HPDE6-E6E7 (cell line): Measurements from ENCODE around the gene COL4A1.
A peak's percentile ranks its signal among the peaks of the same experiment; 100 is the strongest.

Source experiments
- DNase-seq: peaks from one replicate; pipeline ENCODE4 v3.0.0; 2011; ENCODE audit warnings: missing footprints; ENCODE audit errors: extremely low spot score

Gene COL4A1

DNA sequence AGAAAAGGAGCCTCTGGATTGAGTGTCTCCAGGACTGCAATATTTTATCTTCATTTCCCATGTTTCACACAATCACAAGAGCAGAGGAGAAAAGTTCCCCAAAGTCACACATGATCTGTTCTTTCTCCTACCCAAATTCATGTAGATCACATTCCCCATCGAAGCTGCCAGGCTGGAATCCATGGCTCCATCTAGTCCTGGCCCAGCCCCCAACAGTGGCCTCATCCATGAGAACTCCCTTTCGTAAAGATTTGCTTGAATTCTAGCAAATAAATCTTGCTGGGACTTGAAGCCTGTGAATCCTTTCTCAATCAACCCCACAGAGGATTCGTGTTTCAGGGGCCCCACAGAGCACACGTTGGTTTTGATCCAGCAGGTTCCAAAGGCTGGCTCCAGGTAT is 109.5 kb downstream of the COL4A1 start:
- DNase-seq, result no peak

DNA sequence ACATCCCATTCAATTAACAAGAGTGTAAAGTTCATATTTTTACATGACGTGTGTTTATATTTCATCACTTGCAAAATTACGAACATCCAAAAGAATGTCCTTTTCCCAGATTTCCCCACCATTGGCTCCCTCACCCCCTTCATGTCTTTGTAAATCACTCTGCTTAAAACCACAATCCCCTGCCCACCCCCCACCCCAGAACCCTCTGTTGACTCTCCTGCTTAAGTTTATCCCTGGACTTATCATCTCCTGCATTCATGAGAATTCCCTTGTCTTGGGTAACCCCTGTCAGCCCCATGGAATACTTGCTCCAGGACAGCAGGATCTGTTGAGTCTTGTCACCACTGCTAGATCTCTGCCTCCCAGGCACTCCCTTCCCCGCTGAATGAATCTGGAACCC is 109.9 kb downstream of the COL4A1 start:
- DNase-seq, result no peak

DNA sequence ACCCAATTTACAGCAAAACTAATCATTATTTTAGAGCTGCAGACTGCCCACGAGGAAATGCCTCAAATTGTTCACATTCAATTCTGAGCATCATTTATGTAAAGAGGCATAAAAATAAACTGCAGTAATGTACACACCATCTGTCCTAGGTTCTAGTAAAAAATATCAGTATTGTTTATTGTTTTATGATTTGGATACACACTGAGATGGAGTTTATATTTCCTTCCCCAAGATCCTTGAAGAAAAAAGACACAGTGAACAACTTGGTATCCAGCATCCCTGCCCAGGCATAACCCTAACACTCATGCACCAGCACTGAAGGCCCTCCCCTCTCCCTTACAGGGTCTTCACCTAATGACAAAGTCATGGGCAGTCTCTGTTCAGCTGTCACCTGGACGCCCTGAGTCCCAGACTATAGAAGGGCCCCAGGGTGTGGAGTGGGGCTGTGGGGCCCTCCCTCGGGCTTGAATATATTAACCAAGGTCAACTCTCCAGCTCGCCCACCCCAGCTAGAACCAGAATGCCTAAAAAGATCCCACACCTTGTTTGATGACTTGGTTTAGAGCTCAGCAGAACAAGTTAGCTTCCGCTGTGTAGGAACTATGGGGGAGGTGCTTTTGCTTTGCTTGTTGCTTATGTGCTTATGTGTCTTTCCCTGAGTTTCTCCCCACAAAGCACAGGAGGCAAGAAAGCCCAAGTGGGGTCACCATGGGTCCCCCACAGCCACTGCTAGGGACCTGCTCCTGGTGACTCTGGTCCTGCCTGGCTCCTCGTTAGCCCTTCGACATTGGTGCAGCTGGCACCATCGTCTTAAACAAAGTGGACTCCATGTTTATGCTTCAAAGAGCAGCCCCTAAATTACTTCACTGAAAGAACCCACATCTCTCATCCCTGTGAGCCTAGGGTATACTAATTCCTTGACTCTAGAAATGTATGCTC is 111.1 kb downstream of the COL4A1 start:
- no peak for DNase-seq

DNA sequence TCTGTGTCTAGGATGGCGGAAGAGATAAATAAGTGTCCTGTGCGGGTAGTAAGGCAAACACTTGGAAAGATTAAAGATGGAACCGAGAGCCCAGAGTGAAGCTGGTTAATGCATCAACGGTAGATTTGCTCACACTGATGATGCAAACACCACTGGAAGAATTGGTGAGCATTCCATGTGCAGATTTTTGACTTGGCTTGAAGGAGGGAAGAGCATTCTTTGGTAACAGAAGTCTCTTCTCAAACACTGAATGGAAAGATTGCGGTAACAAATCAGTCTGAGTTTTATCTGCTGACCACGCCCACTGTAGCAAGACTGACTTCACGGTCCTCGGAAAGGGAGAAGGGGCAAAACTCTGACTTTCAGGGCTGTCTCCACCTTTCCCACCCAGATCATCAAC is 112.5 kb downstream of the COL4A1 start:
- DNase-seq, result no peak

DNA sequence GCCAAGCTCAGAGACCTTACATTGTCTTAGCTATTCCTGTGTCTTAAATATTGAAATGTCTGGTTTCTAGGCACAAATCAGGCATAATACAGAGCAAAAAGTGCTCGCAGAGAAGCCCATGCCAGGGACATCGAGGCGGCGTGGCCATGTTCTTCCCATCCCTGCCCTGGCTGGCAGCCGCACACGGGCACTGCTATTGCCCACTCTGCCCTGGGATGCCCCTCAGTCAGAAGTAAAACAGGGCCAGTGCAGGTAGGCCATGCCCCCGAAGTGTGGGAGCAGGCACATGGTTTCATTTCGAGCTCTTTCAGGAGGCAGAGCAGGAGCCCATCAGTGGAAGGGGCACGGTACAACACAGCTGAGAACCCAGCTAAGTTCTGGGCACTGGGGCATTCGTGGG is 113.5 kb downstream of the COL4A1 start:
- no peak for DNase-seq

DNA sequence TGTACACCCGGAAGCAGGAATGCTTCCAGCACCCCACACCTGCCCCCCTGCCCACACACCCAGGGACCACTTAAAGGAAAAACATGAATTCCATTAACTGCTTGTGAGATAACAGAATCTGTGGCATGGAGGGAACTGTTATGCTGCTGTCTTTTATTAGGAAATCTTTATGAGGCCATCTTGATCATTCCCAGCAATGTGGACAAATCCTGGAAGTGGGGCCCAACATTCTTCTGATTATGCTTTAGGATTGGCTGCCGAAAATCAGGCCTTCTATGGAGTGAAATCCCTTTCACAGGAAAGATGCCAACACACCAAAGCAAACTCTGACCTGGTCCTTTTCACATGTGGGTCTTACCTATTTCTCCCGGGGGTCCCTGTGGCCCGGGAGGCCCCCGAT is 114.5 kb downstream of the COL4A1 start:
- DNase-seq, result no peak

DNA sequence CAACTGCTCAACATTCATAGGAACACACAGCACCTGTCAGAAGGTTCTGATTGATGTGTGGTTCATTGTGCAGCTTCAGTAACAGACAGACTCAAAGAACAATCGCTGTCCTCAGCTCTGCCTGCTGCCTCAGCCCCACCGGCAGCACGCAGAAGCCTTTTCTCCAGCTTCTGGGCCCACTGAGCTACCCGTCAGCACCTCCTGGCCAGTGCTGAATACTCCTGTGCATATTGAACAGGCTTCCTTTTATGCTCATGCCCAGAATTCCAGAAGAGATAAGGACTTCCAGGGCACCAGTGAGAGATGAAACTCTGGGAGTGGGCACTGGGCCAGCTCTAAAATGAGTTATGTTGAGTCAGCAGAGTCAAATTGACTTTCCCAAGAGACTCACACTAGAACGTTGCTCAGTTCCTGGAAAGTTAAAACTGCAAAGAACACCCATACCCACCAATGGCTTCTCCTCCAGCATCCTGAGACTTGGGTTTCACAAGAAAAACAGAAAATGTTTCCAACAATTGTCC is 119.3 kb downstream of the COL4A1 start:
- DNase-seq, result peak; percentile 11

DNA sequence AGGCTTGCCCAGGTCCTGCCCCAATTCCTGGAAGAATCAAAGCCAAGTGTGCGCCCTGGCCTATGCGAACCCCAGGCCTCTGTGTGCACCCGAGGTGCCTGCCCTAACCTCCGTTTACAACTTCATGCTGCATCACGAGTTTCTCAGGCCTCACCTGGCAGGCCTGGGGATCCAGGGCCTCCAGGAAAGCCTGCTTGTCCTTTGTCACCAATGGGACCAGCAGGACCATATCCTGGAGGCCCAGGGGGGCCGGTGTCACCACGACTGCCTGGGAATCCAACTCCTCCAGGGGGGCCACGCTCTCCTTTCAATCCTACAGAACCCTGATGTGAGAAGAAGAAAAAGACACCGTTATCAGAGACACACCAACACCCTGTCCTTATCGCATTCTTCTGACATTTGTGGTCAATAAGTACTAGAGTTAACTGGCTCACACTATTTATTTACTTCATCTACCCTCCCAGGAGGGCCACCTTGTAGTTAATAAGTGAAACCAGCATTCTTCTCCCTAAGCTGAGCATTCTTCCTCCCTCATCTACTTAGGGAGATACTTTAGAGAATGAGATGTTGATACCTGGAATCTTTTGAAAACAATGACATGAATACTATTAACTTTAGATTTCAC is 120.6 kb downstream of the COL4A1 start:
- no peak for DNase-seq

DNA sequence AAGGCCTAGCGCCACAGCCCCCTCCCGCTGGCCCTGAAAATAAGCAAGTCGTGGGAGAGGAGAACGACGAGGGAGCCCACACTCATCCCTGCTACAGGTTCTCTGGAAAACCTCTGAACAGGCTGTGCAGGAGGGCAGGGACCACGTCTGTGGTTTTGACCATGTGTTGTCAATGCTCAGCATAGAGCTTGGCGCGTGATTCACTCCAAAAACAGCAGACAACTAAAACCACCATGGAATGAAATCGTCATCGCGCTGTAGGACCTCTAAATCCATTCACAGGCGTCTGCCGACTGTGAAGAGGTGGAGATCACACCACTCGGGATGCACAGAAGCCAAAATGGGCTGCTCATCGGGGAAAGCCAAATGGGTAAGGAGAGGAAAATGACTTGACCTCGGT is 121.3 kb downstream of the COL4A1 start:
- no peak for DNase-seq

DNA sequence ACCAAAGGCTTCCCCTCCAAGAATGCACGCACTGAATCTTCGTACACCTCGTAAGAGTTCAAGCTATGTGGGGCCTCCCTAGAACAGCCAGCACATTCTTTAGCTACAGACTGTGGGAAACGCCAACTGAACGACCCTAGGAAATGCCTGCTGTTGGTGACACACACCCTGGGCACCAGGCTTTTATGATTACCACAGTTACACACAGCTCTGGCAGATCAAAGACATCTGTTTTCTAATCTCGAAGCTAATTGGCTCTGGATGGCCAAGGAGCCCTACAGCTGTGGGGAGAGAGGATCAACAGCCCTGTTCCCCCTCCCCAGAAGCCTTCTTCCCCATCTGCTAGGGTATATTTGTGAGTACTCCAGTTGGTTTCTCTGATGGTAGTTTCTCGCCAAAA is 123.0 kb downstream of the COL4A1 start:
- DNase-seq, result no peak

DNA sequence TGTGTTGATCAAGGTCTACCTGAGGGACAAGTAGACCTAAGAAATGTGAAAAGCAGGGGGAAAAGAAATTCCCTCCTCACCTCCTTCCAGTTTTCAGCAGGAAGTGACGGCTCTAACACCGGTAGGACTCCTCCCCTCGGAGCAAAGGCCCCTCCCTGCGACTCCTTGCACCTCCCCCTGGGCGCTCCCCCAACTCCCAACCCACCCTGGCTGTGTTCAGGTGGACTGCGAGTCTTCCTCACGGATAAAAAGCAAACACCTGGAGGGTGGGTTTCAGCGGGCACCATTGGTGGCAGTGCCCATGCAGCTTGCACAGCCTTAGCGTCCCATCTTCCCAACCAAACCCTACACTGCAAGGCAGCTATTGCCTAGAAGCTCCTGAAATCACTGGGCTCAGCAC is 124.5 kb downstream of the COL4A1 start:
- DNase-seq, result no peak

DNA sequence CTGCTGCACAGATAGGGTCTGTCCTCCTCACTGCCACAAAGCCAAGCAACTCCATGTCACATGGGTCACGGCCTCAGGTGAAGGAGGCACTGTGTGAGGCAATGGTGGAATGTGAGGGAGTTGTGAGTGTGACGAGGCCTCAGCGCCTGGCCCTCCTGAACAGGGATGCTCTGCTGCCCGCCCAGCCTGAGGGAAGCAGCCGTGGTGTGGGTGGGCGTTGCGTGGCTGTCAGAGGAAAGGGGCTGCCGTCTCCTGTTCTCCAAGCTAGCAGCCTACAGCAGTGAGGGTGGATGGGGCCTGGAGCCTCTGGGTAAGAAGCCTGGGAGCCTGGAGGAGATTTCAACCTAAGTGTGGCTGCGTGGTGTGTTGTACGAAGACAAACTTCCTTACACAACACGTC is 125.0 kb downstream of the COL4A1 start:
- DNase-seq, result no peak

DNA sequence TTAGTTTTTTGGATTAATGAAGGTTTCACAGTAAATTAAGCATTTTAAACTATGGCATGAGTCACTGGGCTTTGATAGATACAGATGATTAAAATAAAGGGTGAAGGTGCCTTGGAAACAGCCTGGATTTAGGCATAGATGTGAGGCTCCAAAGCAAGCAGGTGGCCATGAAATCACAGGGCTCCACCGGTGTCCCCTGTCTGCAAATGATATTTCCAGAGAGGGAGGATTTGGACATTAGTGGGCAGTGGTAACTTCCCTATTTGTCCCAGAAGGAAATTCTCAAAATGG is 127.2 kb downstream of the COL4A1 start:
- no peak for DNase-seq

DNA sequence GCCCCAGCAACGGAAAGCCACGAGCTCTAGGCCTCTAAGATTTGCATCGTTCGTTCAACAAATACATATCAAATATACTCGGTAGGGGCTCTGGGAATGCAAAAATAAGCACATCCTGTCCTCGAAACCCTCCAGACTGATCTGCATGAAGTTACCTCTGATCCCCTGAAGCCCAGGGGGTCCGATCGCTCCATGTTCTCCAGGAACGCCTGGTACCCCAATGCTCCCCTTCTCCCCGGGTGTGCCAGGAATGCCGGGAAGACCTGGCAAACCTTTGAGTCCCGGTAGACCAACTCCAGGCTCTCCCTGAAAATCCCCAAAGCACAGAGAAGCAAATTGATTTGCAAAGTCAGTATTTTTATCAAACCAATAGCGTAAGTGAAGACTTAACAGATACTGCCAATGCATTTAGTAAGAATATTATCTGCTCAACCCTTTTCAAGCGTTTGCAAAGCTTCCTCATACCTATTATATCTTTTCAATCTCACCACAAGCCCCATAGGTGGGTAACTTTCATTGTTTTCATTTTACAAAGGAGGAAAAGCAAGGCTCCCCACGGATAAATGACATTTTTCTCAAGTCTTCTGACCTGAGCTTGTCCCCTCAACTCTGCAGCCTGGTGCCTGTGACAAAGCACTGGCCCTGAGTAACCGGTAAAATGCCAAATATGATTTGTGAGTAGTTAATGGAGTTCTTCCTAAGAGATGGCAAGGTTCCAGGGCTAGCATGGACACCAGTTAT is 127.7 kb downstream of the COL4A1 start:
- no peak for DNase-seq

DNA sequence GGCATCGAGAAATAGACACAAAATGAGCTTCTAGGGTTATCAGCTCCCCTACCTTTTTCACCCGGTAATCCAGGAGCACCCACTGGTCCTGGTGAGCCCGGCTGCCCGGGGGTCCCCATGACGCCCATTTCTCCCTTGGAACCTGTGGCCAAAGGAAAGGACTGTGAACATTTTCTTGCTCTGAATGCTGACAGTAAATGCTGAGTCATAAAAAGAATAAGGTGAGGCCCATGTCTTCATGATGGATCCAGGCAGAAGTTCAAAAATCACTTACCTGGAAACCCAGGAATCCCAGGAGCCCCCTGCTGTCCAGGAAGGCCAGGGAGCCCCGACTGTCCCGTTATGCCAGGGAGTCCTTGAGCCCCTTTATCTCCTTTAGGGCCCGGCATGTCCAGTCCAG is 129.2 kb downstream of the COL4A1 start:
- DNase-seq, result no peak

DNA sequence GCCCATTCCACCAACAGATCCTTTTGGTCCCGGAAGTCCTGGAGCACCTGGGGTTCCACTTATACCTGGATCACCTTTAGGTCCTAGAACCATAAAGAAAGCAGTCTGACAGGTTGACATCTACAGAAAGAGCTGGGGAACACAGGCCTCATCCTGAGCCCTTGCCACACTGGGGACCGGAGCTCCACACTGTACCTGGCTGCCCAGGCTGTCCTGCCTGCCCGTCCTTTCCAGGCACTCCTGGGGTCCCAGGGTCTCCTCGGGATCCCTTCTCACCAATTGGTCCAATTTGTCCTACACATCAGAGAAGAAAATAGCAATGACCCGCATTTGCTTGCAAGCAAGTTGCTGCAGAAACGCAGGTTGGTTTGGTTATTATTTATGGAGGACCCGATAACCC is 130.5 kb downstream of the COL4A1 start:
- DNase-seq, result no peak

DNA sequence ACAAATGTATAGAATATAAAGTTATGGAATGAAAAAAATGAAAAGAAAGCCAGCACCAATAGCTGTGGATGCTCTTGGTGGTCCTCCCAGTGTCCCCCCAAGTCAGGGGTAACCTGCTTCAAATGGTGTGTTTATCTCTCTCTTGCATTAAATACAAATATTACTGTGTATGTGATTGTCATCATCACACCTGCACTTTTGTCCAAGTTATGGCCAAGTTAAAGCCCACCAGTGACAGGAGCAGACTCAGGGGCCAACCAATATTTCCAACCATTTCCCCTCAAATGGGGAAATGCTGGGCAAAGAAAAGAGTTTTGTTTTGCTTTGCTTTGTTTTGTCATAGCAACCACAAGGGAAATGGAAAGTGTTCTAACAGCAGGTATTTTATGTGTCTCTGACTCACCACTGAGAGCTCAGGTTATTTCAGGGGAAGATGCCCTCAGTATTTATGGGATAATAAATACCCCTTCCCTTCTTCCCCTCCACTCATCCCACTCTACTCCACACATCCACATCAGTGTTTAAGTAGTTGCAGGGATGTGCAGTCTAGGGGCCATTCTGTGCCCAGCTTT is 133.6 kb downstream of the COL4A1 start:
- DNase-seq, result peak; percentile 10

DNA sequence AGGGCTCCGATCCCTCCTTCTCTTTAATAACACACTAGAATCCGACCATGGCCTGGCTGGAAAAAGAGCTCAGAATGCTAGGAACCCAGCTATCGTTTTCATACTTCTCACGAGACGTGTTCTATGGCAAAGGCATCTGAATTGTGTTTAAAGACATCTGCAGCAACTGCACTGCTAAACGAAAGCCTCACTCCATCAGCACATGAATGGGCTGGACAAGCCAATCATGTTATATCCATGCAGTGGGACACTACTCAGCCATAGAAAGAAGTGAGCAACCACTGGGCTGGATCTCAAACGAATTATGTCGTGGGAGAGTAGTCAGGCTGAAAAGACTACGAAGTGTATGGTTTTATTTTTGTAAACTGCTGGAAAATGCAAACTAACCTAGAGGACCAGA is 136.1 kb downstream of the COL4A1 start:
- DNase-seq, result no peak

DNA sequence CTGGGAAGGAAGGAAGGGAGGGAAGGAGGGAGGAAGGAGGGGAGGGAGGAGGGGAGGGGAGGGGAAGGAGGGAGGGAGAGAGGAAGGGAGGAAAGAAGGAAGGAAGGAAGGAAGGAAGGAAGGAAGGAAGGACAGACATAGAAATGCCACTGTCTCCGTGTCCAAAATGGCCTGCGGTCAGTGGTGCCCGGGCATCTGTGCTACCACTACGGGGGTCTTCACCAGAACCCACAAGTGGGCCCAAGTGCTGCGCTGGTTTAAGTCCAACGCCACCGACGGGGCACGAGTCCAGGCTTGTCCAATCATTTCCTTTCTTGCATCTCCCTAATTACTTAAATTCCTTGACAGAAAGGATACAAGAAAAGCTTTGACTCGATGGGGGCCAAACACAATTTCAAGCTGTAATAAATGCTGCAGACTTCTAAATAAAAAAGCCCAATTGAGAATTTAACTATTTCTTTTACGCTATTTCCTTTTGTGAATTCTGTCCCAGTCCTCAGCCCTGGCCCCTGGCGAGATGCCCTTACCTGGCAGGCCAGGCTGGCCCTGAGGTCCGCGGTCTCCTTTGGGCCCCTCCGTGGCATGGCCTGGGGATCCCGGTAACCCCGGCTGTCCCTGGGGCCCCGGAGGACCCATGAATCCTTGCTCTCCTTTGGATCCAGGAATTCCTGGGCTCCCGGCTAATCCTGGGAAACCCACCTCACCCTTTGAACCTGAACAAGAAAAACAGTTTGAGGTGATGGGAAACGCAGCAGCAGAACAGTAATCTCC is 136.8 kb downstream of the COL4A1 start:
- DNase-seq, result no peak

DNA sequence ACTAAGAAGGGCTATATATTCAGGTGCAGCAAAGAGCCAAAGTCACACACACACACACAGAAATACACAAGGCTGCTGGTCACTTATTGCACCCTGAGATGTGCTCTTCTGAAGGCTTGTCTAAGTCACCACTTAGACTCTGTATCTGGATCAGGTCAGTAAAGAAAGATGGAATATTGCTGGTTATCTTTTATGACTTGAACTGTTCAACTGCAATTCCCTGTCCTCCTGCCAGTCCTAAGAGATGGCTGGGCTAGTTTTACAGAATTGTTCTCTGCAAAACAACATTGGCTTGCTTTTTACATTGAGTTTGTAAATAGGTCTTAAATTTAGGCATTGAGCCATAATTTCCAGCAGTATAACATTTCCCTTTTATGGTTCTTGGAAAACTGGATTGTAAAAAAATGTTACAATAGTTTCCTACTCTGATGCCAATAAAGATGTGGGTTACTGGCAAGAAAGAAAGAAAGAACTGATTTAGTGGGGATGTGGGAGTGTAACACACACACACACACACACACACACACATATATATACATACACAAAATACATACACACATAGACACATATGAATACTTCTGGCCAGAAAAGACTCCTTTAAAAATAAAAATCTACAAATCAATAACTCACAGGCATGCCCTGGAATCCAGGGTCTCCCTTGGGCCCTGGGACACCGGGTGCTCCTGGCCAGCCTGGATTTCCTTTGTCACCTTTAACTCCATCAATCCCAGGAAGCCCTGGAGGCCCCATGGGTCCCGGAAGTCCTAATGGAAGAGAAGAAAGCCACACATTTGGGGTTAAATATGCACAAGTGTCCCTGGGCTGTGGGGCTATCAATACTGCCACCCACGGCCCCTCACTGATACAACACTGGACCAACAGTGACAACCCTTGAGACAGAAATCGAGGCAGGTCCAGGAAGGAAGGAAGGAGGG is 137.7 kb downstream of the COL4A1 start:
- no peak for DNase-seq
